ENCODE results near the gene ART5.

DNA sequence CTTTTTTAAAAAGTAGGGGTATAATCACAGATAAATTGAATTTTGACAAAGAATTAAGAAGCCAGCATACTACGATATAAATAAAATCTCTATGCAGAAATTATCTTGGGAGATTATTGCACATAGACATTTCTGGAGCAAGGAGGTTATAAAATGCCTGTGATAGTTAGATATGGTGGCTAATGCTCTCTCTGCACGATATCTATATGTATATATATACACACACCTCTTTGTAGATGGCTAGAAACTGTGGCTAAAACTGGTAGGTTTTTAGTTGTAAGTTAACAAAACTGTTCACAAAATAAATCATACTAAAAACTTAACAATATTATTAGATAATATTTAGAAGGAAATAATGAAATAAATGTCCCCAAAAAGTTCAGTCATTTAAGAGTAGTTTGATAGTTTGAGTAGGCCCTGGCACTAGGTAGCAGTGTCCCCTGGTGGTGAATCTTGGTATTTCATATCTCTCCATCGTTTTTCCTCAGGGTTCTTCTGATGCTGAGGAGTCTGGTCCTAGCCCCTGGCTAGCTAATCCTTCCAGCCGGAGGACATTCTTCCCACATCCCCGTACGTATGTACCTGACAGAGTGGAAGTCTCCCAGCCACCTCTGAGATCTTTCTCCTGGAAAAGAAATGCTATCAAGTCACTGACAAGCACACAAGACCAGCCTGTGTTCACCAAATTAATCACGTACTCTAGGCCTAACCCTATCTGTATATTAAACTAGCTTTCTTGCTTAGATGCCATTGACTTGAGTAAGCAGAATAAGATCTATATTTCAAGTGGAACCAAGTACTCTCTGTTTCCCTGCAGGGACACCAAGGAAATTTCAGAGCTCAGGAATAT, 32.2 kb downstream of the ART5 start:
- TF ChIP-seq, protein P1, sequence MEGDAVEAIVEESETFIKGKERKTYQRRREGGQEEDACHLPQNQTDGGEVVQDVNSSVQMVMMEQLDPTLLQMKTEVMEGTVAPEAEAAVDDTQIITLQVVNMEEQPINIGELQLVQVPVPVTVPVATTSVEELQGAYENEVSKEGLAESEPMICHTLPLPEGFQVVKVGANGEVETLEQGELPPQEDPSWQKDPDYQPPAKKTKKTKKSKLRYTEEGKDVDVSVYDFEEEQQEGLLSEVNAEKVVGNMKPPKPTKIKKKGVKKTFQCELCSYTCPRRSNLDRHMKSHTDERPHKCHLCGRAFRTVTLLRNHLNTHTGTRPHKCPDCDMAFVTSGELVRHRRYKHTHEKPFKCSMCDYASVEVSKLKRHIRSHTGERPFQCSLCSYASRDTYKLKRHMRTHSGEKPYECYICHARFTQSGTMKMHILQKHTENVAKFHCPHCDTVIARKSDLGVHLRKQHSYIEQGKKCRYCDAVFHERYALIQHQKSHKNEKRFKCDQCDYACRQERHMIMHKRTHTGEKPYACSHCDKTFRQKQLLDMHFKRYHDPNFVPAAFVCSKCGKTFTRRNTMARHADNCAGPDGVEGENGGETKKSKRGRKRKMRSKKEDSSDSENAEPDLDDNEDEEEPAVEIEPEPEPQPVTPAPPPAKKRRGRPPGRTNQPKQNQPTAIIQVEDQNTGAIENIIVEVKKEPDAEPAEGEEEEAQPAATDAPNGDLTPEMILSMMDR (optimal IDR thresholded peaks at IDR 0.05 in 1 of 3, IDR thresholded peaks at IDR 0.05 in 1 of 3, conservative IDR thresholded peaks at IDR 0.05 in 1 of 3; ENCODE audit: extremely low read depth in 1 of 3, insufficient read depth in 2 of 3, low read length in 3 of 3) = peak; percentile 73 to 86 (median 84)
- no peak for TF ChIP-seq EZH2 (IDR thresholded peaks at IDR 0.05; ENCODE audit: low read length)

Data from keratinocyte (primary cell).